ENCODE data around the gene C15orf40. TPM values are rescaled to one million over a fixed set of nuclear protein-coding genes. Genes with fewer than 3 reads are reported as not detected.

C15orf40 gene
- total and polyA plus RNA-seq, 4 donors = 15.0 to 27.9 (median 15.9) TPM

DNA sequence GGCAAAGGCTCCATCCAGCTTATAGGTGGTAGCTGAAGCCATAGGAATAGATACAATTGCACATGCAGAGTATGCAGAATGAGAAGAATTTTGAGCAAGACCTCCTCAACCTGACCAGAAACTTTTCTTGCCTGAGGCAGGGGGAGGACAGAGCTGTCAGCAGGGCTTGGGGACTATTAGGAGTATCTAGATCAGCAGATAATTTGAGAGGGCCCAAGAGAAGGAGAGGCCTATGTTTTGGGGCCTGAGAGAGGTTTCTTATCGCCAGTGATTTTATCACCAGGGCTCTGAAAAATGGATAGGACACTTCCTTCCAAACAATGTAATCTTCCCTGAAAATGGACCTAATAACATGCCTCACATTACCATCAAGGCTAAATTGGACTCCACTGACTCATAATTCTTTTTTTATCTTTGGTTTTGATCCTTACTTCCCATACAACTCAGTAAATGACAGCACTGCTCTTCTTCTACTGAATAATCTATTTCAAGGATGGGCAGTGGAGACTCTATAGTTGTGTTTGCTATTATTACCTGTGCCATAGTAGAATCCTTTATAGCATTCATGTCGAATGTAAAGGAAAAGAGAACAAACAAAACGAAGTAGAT, 41.3 kb downstream of the C15orf40 start:
- Histone ChIP-seq H3K4me1 (ENCODE audit: control insufficient read depth in 1 of 2, insufficient read depth in 2 of 2, low read length in 2 of 2) (no peaks in the 10 kb centered on the region), H3K36me3 (ENCODE audit: control insufficient read depth in 1 of 2, insufficient read depth in 2 of 2, low read length in 1 of 2) (peaks cover 0 to 2% of the 10 kb centered on the region in 2 donors), H3K27me3 (ENCODE audit: control insufficient read depth in 1 of 2, insufficient read depth in 2 of 2, low read length in 1 of 2) (no peaks in the 10 kb centered on the region), H3K9me3 (ENCODE audit: control insufficient read depth, low read length) (no peaks in the 10 kb centered on the region), H3K27ac (ENCODE audit: low read depth in 1 of 2, low read length in 2 of 2) (no peak overlapping the region), H3K4me3 (ENCODE audit: low read length in 2 of 2) (no peak overlapping the region)
- intact Hi-C loops (cut with DNase I) = no loop called here
- ATAC-seq (ENCODE audit: low FRiP score) (no peak), DNase-seq (no peak)
- 29 to 36% methylated on average over 3 of the region's 3 CpGs for WGBS, 2 donors

GRCh38 chr15:82969353-82969752, 42.1 kb downstream of the C15orf40 start:
- H3K4me3 ChIP-seq (ENCODE audit: low read length in 2 of 2) = no peak overlapping the region
- H3K9me3 ChIP-seq (ENCODE audit: control insufficient read depth, low read length) = no peaks in the 10 kb centered on the region
- no peak overlapping the region for H3K27ac ChIP-seq (ENCODE audit: low read depth in 1 of 2, low read length in 2 of 2)
- H3K36me3 ChIP-seq (ENCODE audit: control insufficient read depth in 1 of 2, insufficient read depth in 2 of 2, low read length in 1 of 2) = peaks cover 0 to 2% of the 10 kb centered on the region in 2 donors
- DNase-seq (no peak), ATAC-seq (ENCODE audit: low FRiP score) (no peak)
- WGBS, 2 donors = 82 to 83% methylated on average over 7 of the region's 7 CpGs
- intact Hi-C loops (cut with DNase I) = no loop called here
- H3K4me1 ChIP-seq (ENCODE audit: control insufficient read depth in 1 of 2, insufficient read depth in 2 of 2, low read length in 2 of 2) = no peaks in the 10 kb centered on the region
- no peaks in the 10 kb centered on the region for H3K27me3 ChIP-seq (ENCODE audit: control insufficient read depth in 1 of 2, insufficient read depth in 2 of 2, low read length in 1 of 2)

GRCh38 chr15:82968066-82968465, 43.4 kb downstream of the C15orf40 start:
- Histone ChIP-seq H3K4me3 (ENCODE audit: low read length in 2 of 2) (no peak overlapping the region), H3K9me3 (ENCODE audit: control insufficient read depth, low read length) (no peaks in the 10 kb centered on the region), H3K36me3 (ENCODE audit: control insufficient read depth in 1 of 2, insufficient read depth in 2 of 2, low read length in 1 of 2) (peaks cover 0 to 2% of the 10 kb centered on the region in 2 donors), H3K27me3 (ENCODE audit: control insufficient read depth in 1 of 2, insufficient read depth in 2 of 2, low read length in 1 of 2) (no peaks in the 10 kb centered on the region), H3K27ac (ENCODE audit: low read depth in 1 of 2, low read length in 2 of 2) (no peak overlapping the region), H3K4me1 (ENCODE audit: control insufficient read depth in 1 of 2, insufficient read depth in 2 of 2, low read length in 2 of 2) (no peaks in the 10 kb centered on the region)
- intact Hi-C loops (cut with DNase I) = no loop called here
- DNase-seq (no peak), ATAC-seq (ENCODE audit: low FRiP score) (no peak)
- 89 to 93% methylated on average over 4 of the region's 4 CpGs for WGBS, 2 donors

DNA sequence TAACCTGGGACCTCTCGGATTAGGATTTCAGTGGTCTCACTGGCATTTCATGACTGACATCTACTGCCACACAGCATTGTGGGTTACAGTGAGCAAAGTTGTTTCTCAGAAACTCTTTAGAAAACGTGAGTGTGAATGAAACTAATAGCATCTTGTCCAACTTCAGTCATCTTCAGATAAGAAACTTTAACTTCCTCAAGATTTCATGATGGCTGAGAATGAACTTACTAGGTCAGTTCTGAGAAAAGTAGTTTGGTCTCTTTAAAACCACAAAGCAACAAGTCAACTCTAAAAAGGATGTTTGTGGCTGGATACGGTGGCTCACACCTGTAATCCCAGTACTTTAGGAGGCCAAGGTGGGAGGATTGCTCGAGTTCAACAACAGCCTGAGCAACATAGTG, 44.8 kb downstream of the C15orf40 start:
- Histone ChIP-seq H3K36me3 (ENCODE audit: control insufficient read depth in 1 of 2, insufficient read depth in 2 of 2, low read length in 1 of 2) (peaks cover 0 to 2% of the 10 kb centered on the region in 2 donors), H3K27me3 (ENCODE audit: control insufficient read depth in 1 of 2, insufficient read depth in 2 of 2, low read length in 1 of 2) (no peaks in the 10 kb centered on the region), H3K27ac (ENCODE audit: low read depth in 1 of 2, low read length in 2 of 2) (no peak overlapping the region), H3K9me3 (ENCODE audit: control insufficient read depth, low read length) (no peaks in the 10 kb centered on the region), H3K4me3 (ENCODE audit: low read length in 2 of 2) (no peak overlapping the region), H3K4me1 (ENCODE audit: control insufficient read depth in 1 of 2, insufficient read depth in 2 of 2, low read length in 2 of 2) (no peaks in the 10 kb centered on the region)
- ATAC-seq (ENCODE audit: low FRiP score) = no peak
- 70 to 72% methylated on average over 4 of the region's 4 CpGs for WGBS, 2 donors
- intact Hi-C loops (cut with DNase I) = no loop called here
- DNase-seq = no peak

DNA sequence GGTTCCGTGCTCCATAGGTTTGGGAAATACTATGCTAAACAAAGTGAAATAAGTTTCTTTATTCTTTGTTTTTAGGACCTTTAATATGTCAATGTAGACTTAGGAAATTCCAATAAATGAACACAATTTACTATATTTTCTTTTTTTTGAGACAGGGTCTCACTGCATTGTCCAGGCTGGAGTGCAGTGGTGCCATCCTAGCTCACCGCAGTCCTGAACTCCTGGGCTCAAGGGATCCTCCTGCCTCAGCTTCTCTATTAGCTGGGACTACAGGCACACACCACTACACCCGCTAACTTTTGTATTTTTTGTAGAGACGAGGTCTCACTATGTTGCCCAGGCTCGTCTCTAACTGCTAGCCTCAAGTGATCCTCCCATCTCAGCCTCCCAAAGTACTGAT, 46.5 kb downstream of the C15orf40 start:
- Histone ChIP-seq H3K36me3 (ENCODE audit: control insufficient read depth in 1 of 2, insufficient read depth in 2 of 2, low read length in 1 of 2) (peaks cover 0 to 2% of the 10 kb centered on the region in 2 donors), H3K27me3 (ENCODE audit: control insufficient read depth in 1 of 2, insufficient read depth in 2 of 2, low read length in 1 of 2) (no peaks in the 10 kb centered on the region), H3K27ac (ENCODE audit: low read depth in 1 of 2, low read length in 2 of 2) (no peak overlapping the region), H3K4me1 (ENCODE audit: control insufficient read depth in 1 of 2, insufficient read depth in 2 of 2, low read length in 2 of 2) (no peaks in the 10 kb centered on the region), H3K9me3 (ENCODE audit: control insufficient read depth, low read length) (no peaks in the 10 kb centered on the region), H3K4me3 (ENCODE audit: low read length in 2 of 2) (no peak overlapping the region)
- 94% methylated on average over 5 of the region's 5 CpGs for WGBS, 2 donors
- ATAC-seq (ENCODE audit: low FRiP score) = no peak
- intact Hi-C loops (cut with DNase I) = no loop called here
- DNase-seq = no peak

DNA sequence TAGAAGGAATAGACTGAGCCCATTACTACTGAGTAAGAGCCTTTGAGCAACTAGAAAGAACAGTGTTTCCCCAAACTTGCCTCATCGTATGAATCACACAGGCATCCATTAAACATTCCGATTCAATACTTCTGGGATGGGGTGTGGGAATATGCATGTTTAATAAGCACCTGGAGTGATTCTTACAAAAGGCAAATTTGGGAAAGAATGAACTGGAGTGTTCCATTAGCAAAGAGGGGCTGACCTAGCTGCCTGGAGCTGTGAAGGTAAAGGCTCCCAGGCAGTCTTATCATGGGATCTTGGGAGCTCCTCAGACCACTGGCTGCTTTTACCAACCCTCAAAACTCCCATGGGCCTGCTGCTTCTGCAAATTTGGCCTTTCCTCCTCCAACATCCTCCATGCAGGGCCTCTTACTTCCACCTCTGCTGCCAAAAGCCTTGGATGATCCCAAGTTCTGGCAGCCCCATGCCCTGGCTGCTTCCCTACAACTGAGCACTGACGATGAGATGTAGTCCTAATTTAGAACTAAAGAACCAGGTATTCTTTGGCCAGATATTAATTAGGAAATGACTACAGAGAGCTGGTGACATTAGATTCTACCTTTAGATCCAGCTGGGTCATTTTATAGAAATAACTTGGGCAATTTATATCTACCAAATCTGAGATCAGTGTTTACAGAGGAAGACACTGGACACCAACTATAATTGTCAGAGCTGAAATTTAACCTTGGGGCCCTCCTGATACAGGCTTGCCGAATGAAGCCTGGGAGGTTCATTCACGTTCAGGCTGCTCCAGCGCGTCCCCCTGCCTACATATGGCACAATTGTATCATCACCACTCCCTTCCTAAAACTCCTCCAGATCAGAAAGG, 47.7 kb downstream of the C15orf40 start:
- intact Hi-C loops (cut with DNase I) = no loop called here
- Histone ChIP-seq H3K9me3 (ENCODE audit: control insufficient read depth, low read length) (no peaks in the 10 kb centered on the region), H3K27ac (ENCODE audit: low read depth in 1 of 2, low read length in 2 of 2) (no peak overlapping the region), H3K27me3 (ENCODE audit: control insufficient read depth in 1 of 2, insufficient read depth in 2 of 2, low read length in 1 of 2) (no peaks in the 10 kb centered on the region), H3K36me3 (ENCODE audit: control insufficient read depth in 1 of 2, insufficient read depth in 2 of 2, low read length in 1 of 2) (peaks cover 0 to 2% of the 10 kb centered on the region in 2 donors), H3K4me3 (ENCODE audit: low read length in 2 of 2) (no peak overlapping the region), H3K4me1 (ENCODE audit: control insufficient read depth in 1 of 2, insufficient read depth in 2 of 2, low read length in 2 of 2) (no peaks in the 10 kb centered on the region)
- DNase-seq (no peak), ATAC-seq (ENCODE audit: low FRiP score) (no peak)
- WGBS, 2 donors = 81% methylated on average over 7 of the region's 7 CpGs

- ATAC-seq (ENCODE audit: low FRiP score) = no peak
Observed at GRCh38 chr15:82960766-82961165, 50.7 kb downstream of the C15orf40 start.

DNA sequence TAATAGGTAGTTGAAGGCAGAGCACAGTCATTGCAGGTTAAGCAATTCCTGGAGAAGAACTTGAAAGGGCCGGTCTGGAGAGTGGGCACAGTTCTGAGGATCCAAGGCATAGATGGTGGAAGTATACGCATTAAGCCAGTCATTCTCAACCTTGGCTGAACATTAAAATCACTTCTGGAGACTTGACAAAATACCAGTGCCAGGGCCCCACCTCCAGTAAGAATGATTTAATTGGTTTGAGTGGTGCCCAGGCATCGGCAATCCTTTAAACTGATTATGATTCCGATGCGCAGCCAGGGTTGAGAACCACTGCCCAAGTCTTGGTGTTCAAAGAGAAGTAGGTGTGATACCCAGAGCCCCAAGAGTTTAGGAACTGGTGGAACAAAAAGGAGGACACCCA, 52.0 kb downstream of the C15orf40 start:
- Histone ChIP-seq H3K4me1 (ENCODE audit: control insufficient read depth in 1 of 2, insufficient read depth in 2 of 2, low read length in 2 of 2) (no peaks in the 10 kb centered on the region), H3K27me3 (ENCODE audit: control insufficient read depth in 1 of 2, insufficient read depth in 2 of 2, low read length in 1 of 2) (no peaks in the 10 kb centered on the region), H3K4me3 (ENCODE audit: low read length in 2 of 2) (no peak overlapping the region), H3K9me3 (ENCODE audit: control insufficient read depth, low read length) (no peaks in the 10 kb centered on the region), H3K36me3 (ENCODE audit: control insufficient read depth in 1 of 2, insufficient read depth in 2 of 2, low read length in 1 of 2) (no peaks in the 10 kb centered on the region), H3K27ac (ENCODE audit: low read depth in 1 of 2, low read length in 2 of 2) (no peak overlapping the region)
- ATAC-seq (ENCODE audit: low FRiP score) (no peak), DNase-seq (no peak)
- 92 to 95% methylated on average over 5 of the region's 5 CpGs for WGBS, 2 donors
- intact Hi-C loops (cut with DNase I) = no loop called here

More at GRCh38 chr15:82960766-82961165, 50.7 kb downstream of the C15orf40 start:
- 88 to 90% methylated on average over 3 of the region's 3 CpGs for WGBS, 2 donors
- DNase-seq = no peak
- no peaks in the 10 kb centered on the region for H3K4me1 ChIP-seq (ENCODE audit: control insufficient read depth in 1 of 2, insufficient read depth in 2 of 2, low read length in 2 of 2)
- no peaks in the 10 kb centered on the region for H3K36me3 ChIP-seq (ENCODE audit: control insufficient read depth in 1 of 2, insufficient read depth in 2 of 2, low read length in 1 of 2)
- no peak overlapping the region for H3K27ac ChIP-seq (ENCODE audit: low read depth in 1 of 2, low read length in 2 of 2)
- no peak overlapping the region for H3K4me3 ChIP-seq (ENCODE audit: low read length in 2 of 2)
- H3K9me3 ChIP-seq (ENCODE audit: control insufficient read depth, low read length) = no peaks in the 10 kb centered on the region
- intact Hi-C loops (cut with DNase I) = no loop called here
- no peaks in the 10 kb centered on the region for H3K27me3 ChIP-seq (ENCODE audit: control insufficient read depth in 1 of 2, insufficient read depth in 2 of 2, low read length in 1 of 2)

- no peaks in the 10 kb centered on the region for H3K4me1 ChIP-seq (ENCODE audit: control insufficient read depth in 1 of 2, insufficient read depth in 2 of 2, low read length in 2 of 2)
- no peaks in the 10 kb centered on the region for H3K9me3 ChIP-seq (ENCODE audit: control insufficient read depth, low read length)
- H3K27ac ChIP-seq (ENCODE audit: low read depth in 1 of 2, low read length in 2 of 2) = no peak overlapping the region
- intact Hi-C loops (cut with DNase I) = no loop called here
- H3K4me3 ChIP-seq (ENCODE audit: low read length in 2 of 2) = no peak overlapping the region
- H3K36me3 ChIP-seq (ENCODE audit: control insufficient read depth in 1 of 2, insufficient read depth in 2 of 2, low read length in 1 of 2) = no peaks in the 10 kb centered on the region
- 83 to 89% methylated on average over 1 of the region's 1 CpG for WGBS, 2 donors
- H3K27me3 ChIP-seq (ENCODE audit: control insufficient read depth in 1 of 2, insufficient read depth in 2 of 2, low read length in 1 of 2) = no peaks in the 10 kb centered on the region
- ATAC-seq (ENCODE audit: low FRiP score) = no peak
- no peak for DNase-seq
Observed at GRCh38 chr15:82958638-82959037, 52.8 kb downstream of the C15orf40 start.
